ENCODE data around the gene NNT. TPM values are rescaled to one million over a fixed set of nuclear protein-coding genes. Genes with fewer than 3 reads are reported as not detected.
"Not testable (repeated sequence)": the region's sequence is repeated elsewhere in the genome, so short reads cannot be mapped to it uniquely, and the experiment has no call there.

The NNT gene
- total and polyA plus RNA-seq, 2 of the 13 experiments (the other 11 are each of a cell fraction or from before 2014, with no cell fraction given): 21.1 to 58.0 TPM

GRCh38 chr5:43704243-43704642 lies 101.3 kb downstream of the NNT start:
- Histone ChIP-seq H3K27me3 (ENCODE audit: control insufficient read depth in 1 of 2, insufficient read depth in 2 of 2, low read length in 2 of 2) (no peaks in the 10 kb centered on the region), H3K9ac (ENCODE audit: insufficient read depth, low read depth, low read length) (no peak overlapping the region), H3K4me3 (replicated peaks in 1 of 3; ENCODE audit: insufficient read depth in 1 of 3, low read depth in 2 of 3, low read length in 3 of 3) (no peak overlapping the region), H2AFZ (ENCODE audit: low read length) (no peak overlapping the region), H3K9me3 (ENCODE audit: low read length) (no peaks in the 10 kb centered on the region), H3K27ac (ENCODE audit: extremely low read length, insufficient read depth, low read length) (no peak overlapping the region), H4K20me1 (ENCODE audit: insufficient read depth, low read length) (no peaks in the 10 kb centered on the region), H3K79me2 (ENCODE audit: insufficient read depth, low read length) (no peaks in the 10 kb centered on the region), H3K4me1 (ENCODE audit: insufficient read depth, low read length) (no peaks in the 10 kb centered on the region), H3K4me2 (ENCODE audit: low read depth, low read length) (no peak overlapping the region), H3K36me3 (replicated peaks in 1 of 2; ENCODE audit: control insufficient read depth in 1 of 2, insufficient read depth in 2 of 2, low read length in 2 of 2) (peaks cover 0 to 2% of the 10 kb centered on the region in 2 experiments; a peak in 1 of 5 replicates)
- FAIRE-seq (no peak), ATAC-seq (no peak), DNase-seq (ENCODE audit: low spot score) (no peak)
- peak; percentile 30; the same call in 1 of the 2 replicates for TF ChIP-seq MAFF (IDR thresholded peaks at IDR 0.05; ENCODE audit: low read depth, low read length)
- TF ChIP-seq CSRNP2 (CRISPR knock-in tag; conservative IDR thresholded peaks at IDR 0.05; ENCODE audit: low read depth): no peak
- TF ChIP-seq ZBTB43 (CRISPR knock-in tag; conservative IDR thresholded peaks at IDR 0.05): no peak
- peak; percentile 53 to 56; a peak in 3 of 4 replicates for TF ChIP-seq MAFK (conservative IDR thresholded peaks at IDR 0.05 in 1 of 2, IDR thresholded peaks at IDR 0.05 in 1 of 2; ENCODE audit: low read length in 2 of 2)
- in situ Hi-C loops (cut with HindIII; ENCODE audit: extremely low pct_ligation_motif_present, low pct_unique_long_range_greater_than_20kb): no loop called here
- intact Hi-C loops (cut with micrococcal nuclease; ENCODE audit: unreplicated experiment): no loop called here
- BruUV-seq (replicated peaks): no TSS peak
- POLR2A ChIA-PET: no interaction called here
- WGBS (ENCODE audit: low lambda C conversion rate): 94% methylated on average over 4 of the region's 4 CpGs
- CTCF ChIA-PET (ENCODE audit: low intra/inter-chr PET ratio, low total read pairs): no interaction called here

- BruUV-seq (replicated peaks); H3K36me3 ChIP-seq (replicated peaks in 1 of 2; ENCODE audit: control insufficient read depth in 1 of 2, insufficient read depth in 2 of 2, low read length in 2 of 2); H3K4me3 ChIP-seq (replicated peaks in 1 of 3; ENCODE audit: insufficient read depth in 1 of 3, low read depth in 2 of 3, low read length in 3 of 3); intact Hi-C loops (cut with micrococcal nuclease; ENCODE audit: unreplicated experiment); H3K9me3 ChIP-seq (ENCODE audit: low read length); H3K9ac ChIP-seq (ENCODE audit: insufficient read depth, low read depth, low read length); DNase-seq (ENCODE audit: low spot score); ATAC-seq; in situ Hi-C loops (cut with HindIII; ENCODE audit: extremely low pct_ligation_motif_present, low pct_unique_long_range_greater_than_20kb); H3K27ac ChIP-seq (ENCODE audit: extremely low read length, insufficient read depth, low read length); H2AFZ ChIP-seq (ENCODE audit: low read length); H3K27me3 ChIP-seq (ENCODE audit: control insufficient read depth in 1 of 2, insufficient read depth in 2 of 2, low read length in 2 of 2); POLR2A ChIA-PET; CTCF ChIA-PET (ENCODE audit: low intra/inter-chr PET ratio, low total read pairs); H4K20me1 ChIP-seq (ENCODE audit: insufficient read depth, low read length); H3K4me2 ChIP-seq (ENCODE audit: low read depth, low read length); H3K79me2 ChIP-seq (ENCODE audit: insufficient read depth, low read length); FAIRE-seq; H3K4me1 ChIP-seq (ENCODE audit: insufficient read depth, low read length): not testable (repeated sequence)
- 87% methylated on average over 1 of the region's 1 CpG for WGBS (ENCODE audit: low lambda C conversion rate)
Measured at GRCh38 chr5:43706576-43706975, 103.6 kb downstream of the NNT start.

Data from HepG2 (cell line).